GM12874 (cell line): ENCODE results near the gene DEFB126.

Source experiments
- CTCF ChIP-seq: IDR thresholded peaks from 2 replicates; pipeline ENCODE4 v1.5.1; 2011; ENCODE audit warnings: low read depth, mild to moderate bottlenecking, control low read depth, low read length, moderate library complexity; ENCODE audit not compliant: insufficient read depth

Gene DEFB126

GRCh38 chr20:137668-138490, 4.5 kb upstream of the DEFB126 start:
- TF ChIP-seq CTCF = peak; percentile 58

GRCh38 chr20:145877-146276, 3.5 kb downstream of the DEFB126 start:
- no peak for TF ChIP-seq CTCF

- TF ChIP-seq CTCF = no peak
Observed at GRCh38 chr20:152131-152530, 9.7 kb downstream of the DEFB126 start.

GRCh38 chr20:157154-157553, 14.8 kb downstream of the DEFB126 start, which contains the start of gene DEFB127:
TSS of gene DEFB127 (plus strand) at chr20:157454. CDS start at chr20:157545, 91 bp downstream.
- no peak for TF ChIP-seq CTCF

GRCh38 chr20:164618-165017, 22.2 kb downstream of the DEFB126 start:
- TF ChIP-seq CTCF = no peak

GRCh38 chr20:168876-169275, 26.5 kb downstream of the DEFB126 start:
- no peak for TF ChIP-seq CTCF

- TF ChIP-seq CTCF = no peak
Observed at GRCh38 chr20:184288-184687, 41.9 kb downstream of the DEFB126 start.
